Measurements from ENCODE around the gene FLOT2. TPM values are rescaled to one million over a fixed set of nuclear protein-coding genes. Genes with fewer than 3 reads are reported as not detected.

FLOT2 gene
- total and polyA plus RNA-seq, 3 donors from 2014 or later, result 20.9 to 33.2 (median 31.3) TPM

- peaks cover 35% of the 10 kb centered on the region for H3K4me1 ChIP-seq
- intact Hi-C loops (cut with DNase I; ENCODE audit: low total_unique reads), result loop anchor here (10.0 kb wide), 1 partner anchor 158 kb away; no protein-coding TSS in a partner anchor
- H3K27ac ChIP-seq, result no peak overlapping the region
- peak; percentile 85 for DNase-seq
- no peaks in the 10 kb centered on the region for H3K36me3 ChIP-seq (ENCODE audit: low read depth, missing control alignments)
- H3K4me3 ChIP-seq, result no peak overlapping the region
- TF ChIP-seq CTCF (IDR thresholded peaks at IDR 0.05) (peak; percentile 39 to 59 (median 52)), POLR2A (IDR thresholded peaks at IDR 0.05) (no peak)
- WGBS, 2 donors, result 64 to 75% methylated on average over 19 to 20 of the region's 20 CpGs
- H3K9me3 ChIP-seq, result no peaks in the 10 kb centered on the region
- H3K27me3 ChIP-seq, result no peaks in the 10 kb centered on the region
Observed at GRCh38 chr17:28912281-28912937, 14.9 kb upstream of the FLOT2 start.

- peaks cover 36% of the 10 kb centered on the region for H3K4me1 ChIP-seq
- TF ChIP-seq POLR2A (IDR thresholded peaks at IDR 0.05) (no peak), CTCF (IDR thresholded peaks at IDR 0.05) (no peak)
- peak; percentile 56 for DNase-seq
- no peak overlapping the region for H3K4me3 ChIP-seq
- no peaks in the 10 kb centered on the region for H3K27me3 ChIP-seq
- H3K27ac ChIP-seq, result no peak overlapping the region
- intact Hi-C loops (cut with DNase I; ENCODE audit: low total_unique reads), result loop anchor here (10.0 kb wide), 1 partner anchor 157 kb away; no protein-coding TSS in a partner anchor
- H3K36me3 ChIP-seq (ENCODE audit: low read depth, missing control alignments), result no peaks in the 10 kb centered on the region
- H3K9me3 ChIP-seq, result no peaks in the 10 kb centered on the region
- 59 to 73% methylated on average over 9 to 13 of the region's 13 CpGs for WGBS, 2 donors
Observed at GRCh38 chr17:28911411-28912045, 14.0 kb upstream of the FLOT2 start.

- intact Hi-C loops (cut with DNase I; ENCODE audit: low total_unique reads), result loop anchor here (10.0 kb wide), 1 partner anchor 156 kb away; no protein-coding TSS in a partner anchor
- 71 to 100% methylated on average over 1 of the region's 1 CpG for WGBS, 2 donors
- DNase-seq, result no peak
- H3K9me3 ChIP-seq, result no peaks in the 10 kb centered on the region
- H3K27ac ChIP-seq, result no peak overlapping the region
- H3K36me3 ChIP-seq (ENCODE audit: low read depth, missing control alignments), result no peaks in the 10 kb centered on the region
- TF ChIP-seq CTCF (IDR thresholded peaks at IDR 0.05), result no peak
- peaks cover 36% of the 10 kb centered on the region for H3K4me1 ChIP-seq
- no peak overlapping the region for H3K4me3 ChIP-seq
- no peaks in the 10 kb centered on the region for H3K27me3 ChIP-seq
Observed at GRCh38 chr17:28910534-28910933, 13.0 kb upstream of the FLOT2 start.

GRCh38 chr17:28908640-28909167, 11.2 kb upstream of the FLOT2 start:
- Histone ChIP-seq H3K4me3 (no peak overlapping the region), H3K9me3 (no peaks in the 10 kb centered on the region), H3K27ac (peak overlapping the region; percentile 15 to 79), H3K27me3 (no peaks in the 10 kb centered on the region), H3K4me1 (peaks cover 35% of the 10 kb centered on the region), H3K36me3 (ENCODE audit: low read depth, missing control alignments) (no peaks in the 10 kb centered on the region)
- intact Hi-C loops (cut with DNase I; ENCODE audit: low total_unique reads), result no loop called here
- DNase-seq, result peak; percentile 63
- 57 to 60% methylated on average over 6 of the region's 6 CpGs for WGBS, 2 donors
- TF ChIP-seq CTCF (IDR thresholded peaks at IDR 0.05), result no peak
- no peak for TF ChIP-seq POLR2A (IDR thresholded peaks at IDR 0.05)
